GM12878 (cell line): ENCODE data around the gene SLC1A2. TPM values are rescaled to one million over a fixed set of nuclear protein-coding genes. Genes with fewer than 3 reads are reported as not detected.

Source experiments
- ATAC-seq: fragments of 200-7000 bp; cut with Tn5 transposase; 3 replicates; pipeline ENCODE4 v1.9.1; 2020; ENCODE audit warnings: mild to moderate bottlenecking, moderate library complexity
- BruUV-seq: library from RNA; stranded (reverse); fragments of 400-500 nt; replicated peaks from 2 replicates; lab custom pipeline; 2021; lab: Mats Ljungman, UMichigan
- CTCF ChIA-PET: fragments of 300-600 bp; sonication (Branson Sonifier 250); formaldehyde crosslinking; extraction: SDS; loops from one replicate; lab custom pipeline; 2021; ENCODE audit warnings: inconsistent platforms; lab: Yijun Ruan, JAX
- POLR2A ChIA-PET: fragments of 350-600 bp; formaldehyde crosslinking; extraction: SDS; loops from one replicate; lab custom pipeline; 2021; ENCODE audit warnings: inconsistent platforms; lab: Charles Lee
- RAD21 ChIA-PET: fragments of 300-600 bp; sonication (Branson Sonifier 250); formaldehyde crosslinking; loops from one replicate; lab custom pipeline; 2023; ENCODE audit warnings: antibody characterized with exemption; ENCODE audit not compliant: unreplicated experiment; lab: Charles Lee
- SMC1A ChIA-PET: fragments of 300-600 bp; sonication (Branson Sonifier 250); formaldehyde crosslinking; loops from one replicate; lab custom pipeline; 2023; ENCODE audit not compliant: unreplicated experiment, uncharacterized antibody; lab: Charles Lee
- DNase-seq: peaks from one replicate; pipeline ENCODE4 v3.0.0-alpha.2; 2011; ENCODE audit warnings: low read depth, low spot score
- FAIRE-seq: peaks from 3 replicates; lab custom pipeline; 2011; peaks lifted over from hg19 to GRCh38; lab: Jason Lieb, UNC
- H2AFZ ChIP-seq: 2 replicates; pipeline ENCODE4 v1.6.0; 2011; ENCODE audit warnings: low read depth, low read length, control low read depth; ENCODE audit not compliant: control insufficient read depth
- H3K27ac ChIP-seq: 2 replicates; pipeline ENCODE4 v1.5.1; 2011; ENCODE audit warnings: control low read depth; ENCODE audit not compliant: control insufficient read depth, insufficient read depth
- H3K27me3 ChIP-seq, 2 experiments: replicated peaks in 1 of 2; 2 replicates each; pipeline versions ENCODE4 v1.6.0 to v1.6.1; 2011; ENCODE audit warnings: low read length in 1 of 2; ENCODE audit not compliant: control insufficient read depth in 2 of 2, insufficient read depth in 2 of 2
- H3K36me3 ChIP-seq, 2 experiments: 2 replicates each; pipeline ENCODE4 v1.5.1; 2011; ENCODE audit warnings: low read length in 1 of 2; ENCODE audit not compliant: control insufficient read depth in 2 of 2, insufficient read depth in 2 of 2
- H3K4me1 ChIP-seq: 2 replicates; pipeline ENCODE4 v1.6.1; 2011; ENCODE audit warnings: mild to moderate bottlenecking, low read length, moderate library complexity, mixed read lengths; ENCODE audit not compliant: control insufficient read depth, insufficient read depth
- H3K4me2 ChIP-seq: 2 replicates; pipeline ENCODE4 v1.6.0; 2011; ENCODE audit warnings: control low read depth; ENCODE audit not compliant: control insufficient read depth, insufficient read depth
- H3K4me3 ChIP-seq: fragments of 200-600 bp; sonication (generic); 2 replicates; pipeline ENCODE4 v1.5.1; 2016
- H3K79me2 ChIP-seq: 2 replicates; pipeline ENCODE4 v1.6.0; 2011; ENCODE audit warnings: low read length; ENCODE audit not compliant: control insufficient read depth, insufficient read depth
- H3K9ac ChIP-seq: 2 replicates; pipeline ENCODE4 v1.8.0; 2011; ENCODE audit warnings: low read length, control low read depth, mixed read lengths; ENCODE audit not compliant: control insufficient read depth, insufficient read depth
- H3K9me3 ChIP-seq: replicated peaks from 3 replicates; pipeline ENCODE4 v1.5.1; 2011; ENCODE audit warnings: mild to moderate bottlenecking, low read length; ENCODE audit not compliant: control insufficient read depth, insufficient read depth
- H4K20me1 ChIP-seq: 2 replicates; pipeline ENCODE4 v1.6.0; 2011; ENCODE audit not compliant: control insufficient read depth, insufficient read depth
- ESRRA ChIP-seq: IDR thresholded peaks from 2 replicates; pipeline ENCODE4 v1.6.1; 2012; ENCODE audit warnings: mild to moderate bottlenecking, low read length, improper control_type of control experiment
- KDM1A ChIP-seq: fragments of 200-600 bp; sonication (generic); IDR thresholded peaks from 2 replicates; pipeline ENCODE4 v1.6.1; 2016; ENCODE audit warnings: borderline replicate concordance
- NBN ChIP-seq: fragments of 450-650 bp; IDR thresholded peaks from 2 replicates; pipeline ENCODE4 v1.6.1; 2016
- NFXL1 ChIP-seq: fragments of 450-650 bp; IDR thresholded peaks from 2 replicates; pipeline ENCODE4 v1.6.1; 2017; ENCODE audit warnings: antibody characterized with exemption, mild to moderate bottlenecking, borderline replicate concordance
- NFYB ChIP-seq: IDR thresholded peaks from 2 replicates; pipeline ENCODE4 v1.6.1; 2011; ENCODE audit warnings: low read depth, mild to moderate bottlenecking, low read length, improper control_type of control experiment, moderate library complexity; ENCODE audit not compliant: insufficient read depth
- PML ChIP-seq: IDR thresholded peaks from 2 replicates; pipeline ENCODE4 v1.6.1; 2012; ENCODE audit warnings: low read length, inconsistent platforms
- POLR2A ChIP-seq: IDR thresholded peaks from 2 replicates; pipeline ENCODE4 v1.6.1; 2011; ENCODE audit warnings: low read depth, mild to moderate bottlenecking, low read length
- POLR2AphosphoS5 ChIP-seq: IDR thresholded peaks from 2 replicates; pipeline ENCODE4 v1.6.1; 2011; ENCODE audit warnings: mild to moderate bottlenecking, low read length, inconsistent platforms
- RFX5 ChIP-seq: IDR thresholded peaks from 2 replicates; pipeline ENCODE4 v1.6.1; 2011; ENCODE audit warnings: low read depth, low read length, improper control_type of control experiment
- SPI1 ChIP-seq: IDR thresholded peaks from 2 replicates; pipeline ENCODE4 v1.6.1; 2011; ENCODE audit warnings: low read depth, mild to moderate bottlenecking, low read length, moderate library complexity, borderline replicate concordance; ENCODE audit not compliant: insufficient read depth
- WGBS: methylation state at CpG from one replicate; pipeline ENCODE4 v1.1.6; 2016; ENCODE audit warnings: low lambda C conversion rate; ENCODE audit not compliant: insufficient replicate concordance, insufficient coverage; ENCODE audit errors: missing lambda C conversion rate; 5-methylcytosine and 5-hydroxymethylcytosine counted together
- in situ Hi-C: fragments of 300-500 bp; cut with MboI; formaldehyde crosslinking; loops from 9 replicates; pipeline ENCODE4 v1.14.3; 2018; ENCODE audit warnings: mixed read lengths
- intact Hi-C: fragments of 100-400 bp; cut with micrococcal nuclease; formaldehyde crosslinking; loops from one replicate; pipeline ENCODE4 v1.14.2; 2022; ENCODE audit not compliant: unreplicated experiment
- polyA plus RNA-seq, 11 experiments: library from polyadenylated mRNA; depleted of rRNA in 4 of 11; unstranded in 6 of 11; stranded (reverse) in 5 of 11; fragments of >200 nt; fragmentation: Nextera tagmentation in 4 of 11; fragmentation: Illumina TruSeq in 1 of 11; extraction: Ambion mirVana in 4 of 11; extraction: Trizol in 1 of 11; gene quantifications; 1 replicate in 1 of 11; 2 replicates in 10 of 11; pipeline versions ENCODE4 v1.2.1 to v1.2.3, GENCODE V29; 2011 to 2016; ENCODE audit warnings: inconsistent platforms in 2 of 11, missing spikeins in 2 of 11, low read depth in 1 of 11
- total RNA-seq, 4 experiments: library from RNA; depleted of rRNA in 3 of 4; stranded (reverse); fragments of >200 nt in 3 of 4; fragmentation: Illumina TruSeq in 1 of 4; extraction: Trizol in 1 of 4; gene quantifications; 2 replicates each; pipeline versions ENCODE4 v1.2.1 to v1.2.3, GENCODE V29; 2013 to 2021

The SLC1A2 gene
- total and polyA plus RNA-seq, 10 of the 15 experiments (the other 5 are each of a cell fraction or from before 2014, with no cell fraction given): 0.01 to 0.84 (median 0.22) TPM; not detected in 1

DNA sequence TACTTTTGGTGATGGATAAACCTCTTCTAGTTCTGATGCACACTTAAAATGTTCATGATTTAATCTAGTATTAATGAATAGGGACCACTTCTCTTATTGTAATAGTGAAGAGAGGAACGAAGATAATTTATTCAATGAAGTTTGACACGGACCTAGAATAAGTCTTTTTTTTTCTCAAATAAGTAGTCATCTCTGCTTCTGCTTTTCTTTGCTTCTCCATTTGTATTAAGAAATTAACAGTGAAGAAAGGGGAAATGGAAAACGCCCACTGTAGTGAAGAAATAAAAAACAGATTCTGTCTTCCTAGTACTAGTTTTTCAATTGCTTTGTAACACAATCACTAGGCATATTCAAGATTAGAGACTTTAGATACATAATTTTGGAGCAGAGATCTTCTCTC is 207.4 kb downstream of the SLC1A2 start:
- no TSS peak for BruUV-seq
- H4K20me1 ChIP-seq: no peaks in the 10 kb centered on the region
- no peak overlapping the region for H3K4me3 ChIP-seq
- no peak overlapping the region for H3K9ac ChIP-seq
- H3K4me1 ChIP-seq: no peaks in the 10 kb centered on the region
- POLR2A ChIA-PET: no interaction called here
- H3K27ac ChIP-seq: no peak overlapping the region
- no peak for TF ChIP-seq RFX5
- TF ChIP-seq SPI1: peak; percentile 38; the same call in 1 of the 2 replicates
- H3K36me3 ChIP-seq: peaks cover 0 to 3% of the 10 kb centered on the region in 2 experiments; a peak in 2 of 4 replicates
- in situ Hi-C loops: no loop called here
- SMC1A ChIA-PET: no interaction called here
- no peaks in the 10 kb centered on the region for H3K27me3 ChIP-seq
- 17% methylated on average over 3 of the region's 3 CpGs for WGBS
- RAD21 ChIA-PET: no interaction called here
- CTCF ChIA-PET: no interaction called here
- H3K79me2 ChIP-seq: no peaks in the 10 kb centered on the region
- H3K9me3 ChIP-seq: peaks cover 3% of the 10 kb centered on the region; the same call in 1 of the 3 replicates
- DNase-seq (no peak), FAIRE-seq (no peak), ATAC-seq (no peak)
- no peak overlapping the region for H3K4me2 ChIP-seq
- no peak overlapping the region for H2AFZ ChIP-seq
- intact Hi-C loops: no loop called here

DNA sequence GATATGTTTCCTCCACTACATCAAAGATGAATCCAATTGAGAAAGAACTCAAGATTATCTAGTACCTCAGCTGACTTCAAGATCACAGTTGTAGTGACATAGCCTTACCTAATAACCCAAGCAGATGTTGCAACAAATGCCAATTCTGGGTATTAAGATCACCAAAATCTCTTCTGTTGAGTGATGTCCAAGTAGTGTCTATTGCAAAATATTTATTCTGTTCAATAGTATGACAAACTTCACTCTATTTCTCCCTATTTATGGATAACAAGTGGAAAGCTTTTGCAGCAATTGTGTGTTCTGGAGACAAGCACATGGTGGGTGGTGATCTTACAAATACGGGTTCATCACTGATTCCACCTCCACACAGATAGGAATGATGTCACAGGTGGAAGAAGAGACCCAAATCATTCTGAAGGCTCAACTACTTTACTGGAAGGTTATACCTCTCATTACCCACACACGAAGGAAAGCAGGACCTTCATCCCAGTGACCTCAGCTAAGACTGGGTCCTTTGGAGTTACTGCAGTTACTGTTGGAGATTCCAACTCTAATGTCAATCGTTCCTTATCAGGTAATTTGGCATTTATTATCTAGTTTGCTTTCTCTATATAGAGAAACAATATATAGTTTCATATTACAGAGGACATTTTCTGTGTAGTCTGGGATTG is 208.3 kb downstream of the SLC1A2 start:
- BruUV-seq: no TSS peak
- 65% methylated on average over 3 of the region's 3 CpGs for WGBS
- ChIA-PET RAD21 (no interaction called here), CTCF (no interaction called here), POLR2A (no interaction called here), SMC1A (no interaction called here)
- DNase-seq: no peak
- in situ Hi-C loops: no loop called here
- Histone ChIP-seq H3K4me3 (no peak overlapping the region), H2AFZ (no peak overlapping the region), H3K27me3 (no peaks in the 10 kb centered on the region), H3K27ac (no peak overlapping the region), H3K4me1 (no peaks in the 10 kb centered on the region), H3K9ac (no peak overlapping the region), H3K36me3 (peaks cover 0 to 3% of the 10 kb centered on the region in 2 experiments; a peak in 2 of 4 replicates), H3K4me2 (no peak overlapping the region), H4K20me1 (no peaks in the 10 kb centered on the region), H3K79me2 (no peaks in the 10 kb centered on the region), H3K9me3 (peaks cover 3% of the 10 kb centered on the region; the same call in 1 of the 3 replicates)
- no peak for ATAC-seq
- intact Hi-C loops: no loop called here
- no peak for TF ChIP-seq ESRRA
- TF ChIP-seq POLR2A: no peak
- no peak for TF ChIP-seq POLR2AphosphoS5
- no peak for TF ChIP-seq NFYB
- TF ChIP-seq NBN: no peak
- no peak for TF ChIP-seq KDM1A
- TF ChIP-seq PML: no peak
- TF ChIP-seq NFXL1: no peak
- no peak for FAIRE-seq
